ENCODE results near the gene ITGA7.

Gene ITGA7

GRCh38 chr12:55642669-55643068 lies 65.0 kb downstream of the ITGA7 start:
- TF ChIP-seq ZFX (IDR thresholded peaks at IDR 0.05) (no peak), CTCF (conservative IDR thresholded peaks at IDR 0.05) (no peak)
- no peak overlapping the region for H3K27ac ChIP-seq

- H3K27ac ChIP-seq: no peak overlapping the region
- no peak for TF ChIP-seq ZFX (IDR thresholded peaks at IDR 0.05)
- no peak for TF ChIP-seq CTCF (conservative IDR thresholded peaks at IDR 0.05)
Observed at GRCh38 chr12:55642267-55642666, 65.4 kb downstream of the ITGA7 start.

- H3K27ac ChIP-seq: no peak overlapping the region
- no peak for TF ChIP-seq ZFX (IDR thresholded peaks at IDR 0.05)
- TF ChIP-seq CTCF (conservative IDR thresholded peaks at IDR 0.05): no peak
Observed at GRCh38 chr12:55641595-55641994, 66.1 kb downstream of the ITGA7 start.

GRCh38 chr12:55637467-55637866 lies 70.2 kb downstream of the ITGA7 start:
- no peak for TF ChIP-seq CTCF (conservative IDR thresholded peaks at IDR 0.05)
- TF ChIP-seq ZFX (IDR thresholded peaks at IDR 0.05): no peak
- no peak overlapping the region for H3K27ac ChIP-seq

GRCh38 chr12:55636853-55637252 lies 70.9 kb downstream of the ITGA7 start, which contains the start of gene OR10P1:
Gene OR10P1, plus strand, starts transcription at chr12:55636892. Its CDS starts 0 bp downstream, at chr12:55636892.
- TF ChIP-seq CTCF (conservative IDR thresholded peaks at IDR 0.05) (no peak), ZFX (IDR thresholded peaks at IDR 0.05) (no peak)
- H3K27ac ChIP-seq: no peak within 1 kb of the TSS

GRCh38 chr12:55636116-55636655 lies 71.5 kb downstream of the ITGA7 start:
- TF ChIP-seq CTCF (conservative IDR thresholded peaks at IDR 0.05): no peak
- TF ChIP-seq ZFX (IDR thresholded peaks at IDR 0.05): no peak

More at GRCh38 chr12:55636116-55636655, 71.5 kb downstream of the ITGA7 start:
- no peak overlapping the region for H3K27ac ChIP-seq
